ENCODE measurements around the gene SPNS3.

Gene SPNS3

GRCh38 chr17:4533523-4534504, 100.1 kb downstream of the SPNS3 start:
- Mint-ChIP-seq H3K4me1 (ENCODE audit: low read depth) (peaks cover 4% of the 10 kb centered on the region), H3K4me3 (no peak overlapping the region), H3K27ac (no peak overlapping the region), H3K27me3 (ENCODE audit: low read depth) (peaks cover 8% of the 10 kb centered on the region), H3K9me3 (no peaks in the 10 kb centered on the region), H3K36me3 (ENCODE audit: low read depth) (no peaks in the 10 kb centered on the region)
- no peak for DNase-seq (ENCODE audit: low spot score)

GRCh38 chr17:4534515-4534914, 100.8 kb downstream of the SPNS3 start:
- no peak overlapping the region for H3K4me3 Mint-ChIP-seq
- H3K9me3 Mint-ChIP-seq: no peaks in the 10 kb centered on the region
- H3K27me3 Mint-ChIP-seq (ENCODE audit: low read depth): peaks cover 6% of the 10 kb centered on the region
- no peak overlapping the region for H3K27ac Mint-ChIP-seq
- H3K36me3 Mint-ChIP-seq (ENCODE audit: low read depth): no peaks in the 10 kb centered on the region
- peaks cover 4% of the 10 kb centered on the region for H3K4me1 Mint-ChIP-seq (ENCODE audit: low read depth)
- no peak for DNase-seq (ENCODE audit: low spot score)

- H3K36me3 Mint-ChIP-seq (ENCODE audit: low read depth): peaks cover 3% of the 10 kb centered on the region
- no peak for DNase-seq (ENCODE audit: low spot score)
- peaks cover 5% of the 10 kb centered on the region for H3K27me3 Mint-ChIP-seq (ENCODE audit: low read depth)
- peak overlapping the region; percentile 41 for H3K27ac Mint-ChIP-seq
- H3K4me3 Mint-ChIP-seq: no peak overlapping the region
- H3K4me1 Mint-ChIP-seq (ENCODE audit: low read depth): peaks cover 4% of the 10 kb centered on the region
- no peaks in the 10 kb centered on the region for H3K9me3 Mint-ChIP-seq
These were observed 101.4 kb downstream of the SPNS3 start for GRCh38 chr17:4534928-4535666.

- H3K4me3 Mint-ChIP-seq: no peak overlapping the region
- peaks cover 5% of the 10 kb centered on the region for H3K27me3 Mint-ChIP-seq (ENCODE audit: low read depth)
- no peaks in the 10 kb centered on the region for H3K9me3 Mint-ChIP-seq
- H3K27ac Mint-ChIP-seq: peak overlapping the region; percentile 41
- no peak for DNase-seq (ENCODE audit: low spot score)
- H3K4me1 Mint-ChIP-seq (ENCODE audit: low read depth): peaks cover 4% of the 10 kb centered on the region
- H3K36me3 Mint-ChIP-seq (ENCODE audit: low read depth): peaks cover 3% of the 10 kb centered on the region
These were observed 102.0 kb downstream of the SPNS3 start for GRCh38 chr17:4535667-4536258.

GRCh38 chr17:4536259-4536741, 102.6 kb downstream of the SPNS3 start:
- peaks cover 3% of the 10 kb centered on the region for H3K36me3 Mint-ChIP-seq (ENCODE audit: low read depth)
- H3K27ac Mint-ChIP-seq: no peak overlapping the region
- DNase-seq (ENCODE audit: low spot score): no peak
- peaks cover 4% of the 10 kb centered on the region for H3K4me1 Mint-ChIP-seq (ENCODE audit: low read depth)
- no peaks in the 10 kb centered on the region for H3K9me3 Mint-ChIP-seq
- H3K27me3 Mint-ChIP-seq (ENCODE audit: low read depth): peaks cover 5% of the 10 kb centered on the region
- no peak overlapping the region for H3K4me3 Mint-ChIP-seq

- H3K27ac Mint-ChIP-seq: no peak overlapping the region
- H3K27me3 Mint-ChIP-seq (ENCODE audit: low read depth): peaks cover 5% of the 10 kb centered on the region
- H3K4me3 Mint-ChIP-seq: no peak overlapping the region
- peaks cover 4% of the 10 kb centered on the region for H3K4me1 Mint-ChIP-seq (ENCODE audit: low read depth)
- no peaks in the 10 kb centered on the region for H3K9me3 Mint-ChIP-seq
- DNase-seq (ENCODE audit: low spot score): no peak
- peaks cover 4% of the 10 kb centered on the region for H3K36me3 Mint-ChIP-seq (ENCODE audit: low read depth)
These were observed 103.1 kb downstream of the SPNS3 start for GRCh38 chr17:4536742-4537411.
